Measurements from ENCODE around the gene OPCML. TPM values are rescaled to one million over a fixed set of nuclear protein-coding genes. Genes with fewer than 3 reads are reported as not detected.

OPCML gene
- total RNA-seq, 1 experiment from 2014 or later, result not detected

GRCh38 chr11:133004369-133004768 is 527.9 kb downstream of the OPCML start:
- ATAC-seq (no peak), DNase-seq (no peak)
- no peaks in the 10 kb centered on the region for H3F3A ChIP-seq (ENCODE audit: low read length, unreplicated experiment)
- no peak overlapping the region for H3K9ac ChIP-seq (ENCODE audit: low read length)
- no peaks in the 10 kb centered on the region for H3K4me1 ChIP-seq (ENCODE audit: insufficient read depth, low read length)
- H3K27ac ChIP-seq (ENCODE audit: low read length), result no peak overlapping the region
- POLR2A ChIA-PET (ENCODE audit: unreplicated experiment), result no interaction called here
- TF ChIP-seq CTCF (conservative IDR thresholded peaks at IDR 0.05; ENCODE audit: low read depth, low read length) (no peak), EZH2 (IDR thresholded peaks at IDR 0.05; ENCODE audit: low read length, unreplicated experiment) (no peak), EZH2phosphoT487 (IDR thresholded peaks at IDR 0.05; ENCODE audit: borderline replicate concordance, low read length) (no peak)
- H3K27me3 ChIP-seq (ENCODE audit: low read length), result no peaks in the 10 kb centered on the region
- CTCF ChIA-PET, result no interaction called here
- H3K9me3 ChIP-seq (ENCODE audit: low read length), result peaks cover 42% of the 10 kb centered on the region
- intact Hi-C loops (cut with micrococcal nuclease), result no loop called here
- H4K20me1 ChIP-seq (ENCODE audit: low read length), result no peaks in the 10 kb centered on the region
- H3K36me3 ChIP-seq (ENCODE audit: low read depth, low read length), result no peaks in the 10 kb centered on the region
- no peaks in the 10 kb centered on the region for H3K79me2 ChIP-seq (ENCODE audit: low read length)
- H3K9me2 ChIP-seq (replicated peaks; ENCODE audit: low read length), result no peaks in the 10 kb centered on the region
- no TSS peak for BruUV-seq (replicated peaks)
- H2AFZ ChIP-seq (ENCODE audit: low read length), result no peak overlapping the region
- no peak overlapping the region for H3K4me2 ChIP-seq (ENCODE audit: low read length)
- H3K4me3 ChIP-seq (ENCODE audit: low read length), result no peak overlapping the region

GRCh38 chr11:132999516-132999915 is 532.8 kb downstream of the OPCML start:
- H3K4me3 ChIP-seq (ENCODE audit: low read length), result no peak overlapping the region
- H2AFZ ChIP-seq (ENCODE audit: low read length), result no peak overlapping the region
- no peak for DNase-seq
- 0 out of 2 replicates have a peak, but pooled peaks cover 8% of the 10 kb centered on the region for H3K9me3 ChIP-seq (ENCODE audit: low read length)
- no peaks in the 10 kb centered on the region for H3K9me2 ChIP-seq (replicated peaks; ENCODE audit: low read length)
- ATAC-seq, result no peak
- H3K27me3 ChIP-seq (ENCODE audit: low read length), result peaks cover 5% of the 10 kb centered on the region; the same call in 1 of the 2 replicates
- H3K4me2 ChIP-seq (ENCODE audit: low read length), result no peak overlapping the region
- ChIA-PET POLR2A (ENCODE audit: unreplicated experiment) (no interaction called here), CTCF (no interaction called here)
- no peaks in the 10 kb centered on the region for H4K20me1 ChIP-seq (ENCODE audit: low read length)
- H3F3A ChIP-seq (ENCODE audit: low read length, unreplicated experiment), result no peaks in the 10 kb centered on the region
- no peaks in the 10 kb centered on the region for H3K36me3 ChIP-seq (ENCODE audit: low read depth, low read length)
- H3K27ac ChIP-seq (ENCODE audit: low read length), result no peak overlapping the region
- TF ChIP-seq CTCF (conservative IDR thresholded peaks at IDR 0.05; ENCODE audit: low read depth, low read length), result no peak
- TF ChIP-seq EZH2phosphoT487 (IDR thresholded peaks at IDR 0.05; ENCODE audit: borderline replicate concordance, low read length), result no peak
- TF ChIP-seq EZH2 (IDR thresholded peaks at IDR 0.05; ENCODE audit: low read length, unreplicated experiment), result no peak
- H3K4me1 ChIP-seq (ENCODE audit: insufficient read depth, low read length), result no peaks in the 10 kb centered on the region
- BruUV-seq (replicated peaks), result no TSS peak
- intact Hi-C loops (cut with micrococcal nuclease), result no loop called here
- H3K79me2 ChIP-seq (ENCODE audit: low read length), result no peaks in the 10 kb centered on the region
- H3K9ac ChIP-seq (ENCODE audit: low read length), result no peak overlapping the region

GRCh38 chr11:132999031-132999430 is 533.3 kb downstream of the OPCML start:
- intact Hi-C loops (cut with micrococcal nuclease), result no loop called here
- TF ChIP-seq CTCF (conservative IDR thresholded peaks at IDR 0.05; ENCODE audit: low read depth, low read length) (no peak), EZH2phosphoT487 (IDR thresholded peaks at IDR 0.05; ENCODE audit: borderline replicate concordance, low read length) (no peak), EZH2 (IDR thresholded peaks at IDR 0.05; ENCODE audit: low read length, unreplicated experiment) (no peak)
- ATAC-seq, result no peak
- Histone ChIP-seq H3K9me2 (replicated peaks; ENCODE audit: low read length) (no peaks in the 10 kb centered on the region), H3K9me3 (ENCODE audit: low read length) (0 out of 2 replicates have a peak, but pooled peaks cover 8% of the 10 kb centered on the region), H3K4me1 (ENCODE audit: insufficient read depth, low read length) (no peaks in the 10 kb centered on the region), H3K4me2 (ENCODE audit: low read length) (no peak overlapping the region), H3K27ac (ENCODE audit: low read length) (no peak overlapping the region), H3K27me3 (ENCODE audit: low read length) (peaks cover 9% of the 10 kb centered on the region; the same call in 1 of the 2 replicates), H2AFZ (ENCODE audit: low read length) (no peak overlapping the region), H3K9ac (ENCODE audit: low read length) (no peak overlapping the region), H3K4me3 (ENCODE audit: low read length) (no peak overlapping the region), H4K20me1 (ENCODE audit: low read length) (no peaks in the 10 kb centered on the region), H3K79me2 (ENCODE audit: low read length) (no peaks in the 10 kb centered on the region), H3K36me3 (ENCODE audit: low read depth, low read length) (no peaks in the 10 kb centered on the region), H3F3A (ENCODE audit: low read length, unreplicated experiment) (no peaks in the 10 kb centered on the region)
- BruUV-seq (replicated peaks), result no TSS peak
- no peak for DNase-seq
- ChIA-PET CTCF (no interaction called here), POLR2A (ENCODE audit: unreplicated experiment) (no interaction called here)

Measured in PC-3 (cell line).